ENCODE measurements around the gene ZMAT3. TPM values are rescaled to one million over a fixed set of nuclear protein-coding genes. Genes with fewer than 3 reads are reported as not detected.

The ZMAT3 gene
- total and polyA plus RNA-seq, 2 of the 4 experiments (the other 2 are of a cell fraction), result 11.7 to 14.3 TPM

DNA sequence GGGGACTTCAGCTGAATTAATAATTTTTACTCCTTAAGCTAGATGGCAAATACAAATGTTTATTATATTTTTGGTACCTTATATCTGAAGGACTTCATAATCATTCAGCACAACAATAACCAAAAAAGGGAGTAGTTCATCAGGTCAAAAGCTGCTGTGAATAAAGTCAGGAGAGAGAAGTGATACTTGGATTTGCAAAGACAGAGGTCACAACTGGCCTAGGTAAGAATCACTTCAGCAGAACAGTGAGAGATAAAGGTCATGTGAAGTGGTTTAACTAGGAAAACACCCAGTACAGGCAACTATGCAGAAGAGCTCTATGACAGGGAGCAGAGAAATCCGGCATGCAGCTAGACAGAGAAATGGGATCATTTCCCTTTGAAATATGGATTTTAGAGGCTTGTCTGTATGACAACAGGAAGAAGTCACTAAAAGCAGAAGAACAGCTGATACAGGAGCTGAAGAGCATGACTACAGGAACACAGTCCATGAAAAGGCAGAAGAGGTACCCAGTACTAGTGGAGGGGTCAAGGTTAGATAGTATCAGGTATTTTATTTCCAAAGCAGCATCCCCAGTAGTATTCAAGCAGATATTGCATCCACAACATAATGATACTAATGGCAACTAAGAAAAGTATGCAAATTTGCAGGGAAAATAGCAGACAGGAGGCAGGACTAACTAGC lies 25.7 kb downstream of the ZMAT3 start:
- H2BK5ac ChIP-seq (ENCODE audit: low read depth, low read length, poor library complexity, severe bottlenecking), result no peak overlapping the region
- H3K9me1 ChIP-seq (ENCODE audit: insufficient read depth, low read length), result peaks cover 6% of the 10 kb centered on the region
- no peak overlapping the region for H3K4me2 ChIP-seq (ENCODE audit: low read depth, low read length)
- no peaks in the 10 kb centered on the region for H3K4me1 ChIP-seq (ENCODE audit: control insufficient read depth, insufficient read depth, low read length)
- TF ChIP-seq MXI1 (IDR thresholded peaks at IDR 0.05; ENCODE audit: borderline replicate concordance, low read depth, low read length) (no peak), NFE2L2 (IDR thresholded peaks at IDR 0.05; ENCODE audit: low read depth, low read length) (no peak), RFX5 (IDR thresholded peaks at IDR 0.05; ENCODE audit: low read depth, low read length) (no peak), MAZ (IDR thresholded peaks at IDR 0.05; ENCODE audit: borderline replicate concordance, low read depth, low read length) (no peak), RAD21 (IDR thresholded peaks at IDR 0.05; ENCODE audit: low read length) (no peak), MAFK (IDR thresholded peaks at IDR 0.05; ENCODE audit: low read depth, low read length) (no peak), RCOR1 (IDR thresholded peaks at IDR 0.05; ENCODE audit: insufficient replicate concordance, low read length) (no peak)
- TF ChIP-seq, protein P1, sequence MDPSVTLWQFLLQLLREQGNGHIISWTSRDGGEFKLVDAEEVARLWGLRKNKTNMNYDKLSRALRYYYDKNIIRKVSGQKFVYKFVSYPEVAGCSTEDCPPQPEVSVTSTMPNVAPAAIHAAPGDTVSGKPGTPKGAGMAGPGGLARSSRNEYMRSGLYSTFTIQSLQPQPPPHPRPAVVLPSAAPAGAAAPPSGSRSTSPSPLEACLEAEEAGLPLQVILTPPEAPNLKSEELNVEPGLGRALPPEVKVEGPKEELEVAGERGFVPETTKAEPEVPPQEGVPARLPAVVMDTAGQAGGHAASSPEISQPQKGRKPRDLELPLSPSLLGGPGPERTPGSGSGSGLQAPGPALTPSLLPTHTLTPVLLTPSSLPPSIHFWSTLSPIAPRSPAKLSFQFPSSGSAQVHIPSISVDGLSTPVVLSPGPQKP (IDR thresholded peaks at IDR 0.05; ENCODE audit: borderline replicate concordance, low read depth, low read length), result no peak
- TF ChIP-seq, protein P2, sequence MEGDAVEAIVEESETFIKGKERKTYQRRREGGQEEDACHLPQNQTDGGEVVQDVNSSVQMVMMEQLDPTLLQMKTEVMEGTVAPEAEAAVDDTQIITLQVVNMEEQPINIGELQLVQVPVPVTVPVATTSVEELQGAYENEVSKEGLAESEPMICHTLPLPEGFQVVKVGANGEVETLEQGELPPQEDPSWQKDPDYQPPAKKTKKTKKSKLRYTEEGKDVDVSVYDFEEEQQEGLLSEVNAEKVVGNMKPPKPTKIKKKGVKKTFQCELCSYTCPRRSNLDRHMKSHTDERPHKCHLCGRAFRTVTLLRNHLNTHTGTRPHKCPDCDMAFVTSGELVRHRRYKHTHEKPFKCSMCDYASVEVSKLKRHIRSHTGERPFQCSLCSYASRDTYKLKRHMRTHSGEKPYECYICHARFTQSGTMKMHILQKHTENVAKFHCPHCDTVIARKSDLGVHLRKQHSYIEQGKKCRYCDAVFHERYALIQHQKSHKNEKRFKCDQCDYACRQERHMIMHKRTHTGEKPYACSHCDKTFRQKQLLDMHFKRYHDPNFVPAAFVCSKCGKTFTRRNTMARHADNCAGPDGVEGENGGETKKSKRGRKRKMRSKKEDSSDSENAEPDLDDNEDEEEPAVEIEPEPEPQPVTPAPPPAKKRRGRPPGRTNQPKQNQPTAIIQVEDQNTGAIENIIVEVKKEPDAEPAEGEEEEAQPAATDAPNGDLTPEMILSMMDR (conservative IDR thresholded peaks at IDR 0.05; ENCODE audit: low read depth, low read length), result no peak
- no peak for ATAC-seq (ENCODE audit: low read depth)
- no peak overlapping the region for H4K5ac ChIP-seq (ENCODE audit: low read depth, low read length)
- peaks cover 16 to 30% of the 10 kb centered on the region in 2 experiments for H3K79me1 ChIP-seq (ENCODE audit: low read depth in 1 of 2, low read length in 2 of 2)
- in situ Hi-C loops (cut with MboI; ENCODE audit: low sequenced_read_pairs) (no loop called here), dilution Hi-C loops (cut with HindIII; ENCODE audit: low sequenced_read_pairs, unreplicated experiment) (no loop called here), intact Hi-C loops (cut with micrococcal nuclease) (no loop called here)
- peaks cover 37% of the 10 kb centered on the region for H4K20me1 ChIP-seq (ENCODE audit: insufficient read depth, low read length)
- no peaks in the 10 kb centered on the region for H3K9me3 ChIP-seq (ENCODE audit: control insufficient read depth, insufficient read depth, low read length)
- no peak overlapping the region for H2AK9ac ChIP-seq (replicated peaks; ENCODE audit: low read depth, low read length, poor library complexity)
- no peak overlapping the region for H2BK20ac ChIP-seq (ENCODE audit: low read depth, low read length)
- no peak overlapping the region for H3K14ac ChIP-seq (replicated peaks; ENCODE audit: low read depth, low read length)
- no peak overlapping the region for H4K91ac ChIP-seq (ENCODE audit: insufficient read depth, low read depth, low read length)
- no peak overlapping the region for H2AK5ac ChIP-seq (ENCODE audit: low read depth, low read length)
- H2BK120ac ChIP-seq (ENCODE audit: low read depth, low read length), result no peak overlapping the region
- H3K18ac ChIP-seq (ENCODE audit: low read depth, low read length), result no peak overlapping the region
- no peak overlapping the region for H3K27ac ChIP-seq (ENCODE audit: insufficient read depth, low read length)
- H4K8ac ChIP-seq (ENCODE audit: low read depth in 2 of 2, low read length in 2 of 2), result no peak overlapping the region
- no TSS peak for BruUV-seq (replicated peaks)
- no peak overlapping the region for H3K56ac ChIP-seq (ENCODE audit: extremely low read depth, insufficient read depth, low read length)
- no peak for DNase-seq
- H3K4ac ChIP-seq (ENCODE audit: low read depth, low read length), result no peak overlapping the region
- H2AFZ ChIP-seq (replicated peaks; ENCODE audit: low read length, poor library complexity), result no peak overlapping the region
- no peak overlapping the region for H2BK15ac ChIP-seq (ENCODE audit: low read depth, low read length)
- no peaks in the 10 kb centered on the region for H3K36me3 ChIP-seq (ENCODE audit: control insufficient read depth, insufficient read depth, low read length)
- no peaks in the 10 kb centered on the region for H3K27me3 ChIP-seq (ENCODE audit: control insufficient read depth, insufficient read depth, low read length)
- no CpG with 5 or more reads among the region's 1 CpG for WGBS, 2 experiments (ENCODE audit: extremely low coverage in 2 of 2, insufficient read length in 1 of 2)
- POLR2A ChIA-PET (ENCODE audit: unreplicated experiment), result no interaction called here
- no peak overlapping the region for H3K4me3 ChIP-seq (ENCODE audit: insufficient read depth, low read depth, low read length)
- no peak overlapping the region for H3K9ac ChIP-seq (ENCODE audit: low read depth, low read length)
- no peak overlapping the region for H3K23ac ChIP-seq (ENCODE audit: low read depth, low read length)
- CTCF ChIA-PET, result interaction anchor here (0.7 kb wide), 1 partner anchor 270 kb away, joined by 3 read pairs; no protein-coding TSS in a partner anchor

Data from IMR-90 (cell line).